ENCODE measurements around the gene SLC1A5.
A peak's percentile ranks its signal among the peaks of the same experiment; 100 is the strongest.
"Not testable (repeated sequence)": the region's sequence is repeated elsewhere in the genome, so short reads cannot be mapped to it uniquely, and the experiment has no call there.

Gene SLC1A5

GRCh38 chr19:46776927-46777911 lies 11.2 kb downstream of the SLC1A5 start:
- DNase-seq, result no peak
- in situ Hi-C loops (cut with MboI; ENCODE audit: low pct_unique_long_range_greater_than_20kb, low sequenced_read_pairs), result no loop called here

GRCh38 chr19:46775642-46776258 lies 12.6 kb downstream of the SLC1A5 start:
- in situ Hi-C loops (cut with MboI; ENCODE audit: low pct_unique_long_range_greater_than_20kb, low sequenced_read_pairs), result no loop called here
- no peak for DNase-seq

GRCh38 chr19:46773018-46773399 lies 15.4 kb downstream of the SLC1A5 start:
- in situ Hi-C loops (cut with MboI; ENCODE audit: low pct_unique_long_range_greater_than_20kb, low sequenced_read_pairs), result no loop called here
- DNase-seq, result no peak

GRCh38 chr19:46772170-46773017 lies 16.0 kb downstream of the SLC1A5 start:
- in situ Hi-C loops (cut with MboI; ENCODE audit: low pct_unique_long_range_greater_than_20kb, low sequenced_read_pairs), result no loop called here
- DNase-seq, result no peak

GRCh38 chr19:46768746-46769145 lies 19.6 kb downstream of the SLC1A5 start:
- DNase-seq; in situ Hi-C loops (cut with MboI; ENCODE audit: low pct_unique_long_range_greater_than_20kb, low sequenced_read_pairs): not testable (repeated sequence)

GRCh38 chr19:46766569-46767317 lies 21.7 kb downstream of the SLC1A5 start:
- in situ Hi-C loops (cut with MboI; ENCODE audit: low pct_unique_long_range_greater_than_20kb, low sequenced_read_pairs), result no loop called here
- peak; percentile 72 for DNase-seq

- DNase-seq, result peak; percentile 58
- in situ Hi-C loops (cut with MboI; ENCODE audit: low pct_unique_long_range_greater_than_20kb, low sequenced_read_pairs), result no loop called here
These were observed 23.5 kb downstream of the SLC1A5 start for GRCh38 chr19:46764817-46765291.

GRCh38 chr19:46762245-46762890 lies 26.0 kb downstream of the SLC1A5 start:
- no peak for DNase-seq
- in situ Hi-C loops (cut with MboI; ENCODE audit: low pct_unique_long_range_greater_than_20kb, low sequenced_read_pairs), result no loop called here

- in situ Hi-C loops (cut with MboI; ENCODE audit: low pct_unique_long_range_greater_than_20kb, low sequenced_read_pairs), result no loop called here
- no peak for DNase-seq
These were observed 27.0 kb downstream of the SLC1A5 start for GRCh38 chr19:46761418-46761831.

- in situ Hi-C loops (cut with MboI; ENCODE audit: low pct_unique_long_range_greater_than_20kb, low sequenced_read_pairs); DNase-seq: not testable (repeated sequence)
These were observed 27.5 kb downstream of the SLC1A5 start for GRCh38 chr19:46760897-46761296.

GRCh38 chr19:46760363-46760762 lies 28.0 kb downstream of the SLC1A5 start:
- in situ Hi-C loops (cut with MboI; ENCODE audit: low pct_unique_long_range_greater_than_20kb, low sequenced_read_pairs), result no loop called here
- no peak for DNase-seq

GRCh38 chr19:46759817-46760333 lies 28.5 kb downstream of the SLC1A5 start:
- no peak for DNase-seq
- in situ Hi-C loops (cut with MboI; ENCODE audit: low pct_unique_long_range_greater_than_20kb, low sequenced_read_pairs), result no loop called here

GRCh38 chr19:46759206-46759605 lies 29.2 kb downstream of the SLC1A5 start:
- in situ Hi-C loops (cut with MboI; ENCODE audit: low pct_unique_long_range_greater_than_20kb, low sequenced_read_pairs), result no loop called here
- DNase-seq, result no peak

- in situ Hi-C loops (cut with MboI; ENCODE audit: low pct_unique_long_range_greater_than_20kb, low sequenced_read_pairs), result no loop called here
- no peak for DNase-seq
These were observed 31.9 kb downstream of the SLC1A5 start for GRCh38 chr19:46756544-46756888.

GRCh38 chr19:46755853-46756543 lies 32.4 kb downstream of the SLC1A5 start:
- DNase-seq, result no peak
- in situ Hi-C loops (cut with MboI; ENCODE audit: low pct_unique_long_range_greater_than_20kb, low sequenced_read_pairs), result no loop called here

- in situ Hi-C loops (cut with MboI; ENCODE audit: low pct_unique_long_range_greater_than_20kb, low sequenced_read_pairs), result no loop called here
- no peak for DNase-seq
These were observed 33.1 kb downstream of the SLC1A5 start for GRCh38 chr19:46755077-46755852.
